Ishikawa (cell line): ENCODE measurements around the gene SMURF1.

Experiments
- CEBPB ChIP-seq: IDR thresholded peaks from 2 replicates; pipeline ENCODE4 v1.6.1; 2012
- CREB1 ChIP-seq: IDR thresholded peaks from 2 replicates; pipeline ENCODE4 v1.6.1; 2012; ENCODE audit warnings: low read depth
- EGR1 ChIP-seq: IDR thresholded peaks from 2 replicates; pipeline ENCODE4 v1.6.1; 2012
- EP300 ChIP-seq: IDR thresholded peaks from 2 replicates; pipeline ENCODE4 v1.6.1; 2012; ENCODE audit warnings: borderline replicate concordance
- FOXM1 ChIP-seq: IDR thresholded peaks from 2 replicates; pipeline ENCODE4 v1.6.1; 2012; ENCODE audit warnings: low read depth, borderline replicate concordance
- NFIC ChIP-seq: IDR thresholded peaks from 2 replicates; pipeline ENCODE4 v1.6.1; 2012
- RAD21 ChIP-seq: IDR thresholded peaks from 2 replicates; pipeline ENCODE4 v1.6.1; 2012; ENCODE audit warnings: low read depth
- TAF1 ChIP-seq: IDR thresholded peaks from 2 replicates; pipeline ENCODE4 v1.6.1; 2012; ENCODE audit warnings: low read depth, mild to moderate bottlenecking
- TCF12 ChIP-seq: IDR thresholded peaks from 2 replicates; pipeline ENCODE4 v1.6.1; 2012; ENCODE audit warnings: low read depth
- TEAD4 ChIP-seq: IDR thresholded peaks from 2 replicates; pipeline ENCODE4 v1.6.1; 2012
- YY1 ChIP-seq: IDR thresholded peaks from 2 replicates; pipeline ENCODE4 v1.6.1; 2012; ENCODE audit warnings: low read depth
- ZBTB7A ChIP-seq: IDR thresholded peaks from 2 replicates; pipeline ENCODE4 v1.6.1; 2012; ENCODE audit warnings: low read depth
- TF ChIP-seq, protein P1 (sequence below): IDR thresholded peaks from 2 replicates; pipeline ENCODE4 v1.6.1; 2012
- TF ChIP-seq, protein P2 (sequence below): IDR thresholded peaks from 2 replicates; pipeline ENCODE4 v1.6.1; 2012; ENCODE audit warnings: low read depth, mild to moderate bottlenecking
- TF ChIP-seq, protein P3 (sequence below): IDR thresholded peaks from 2 replicates; pipeline ENCODE4 v1.6.1; 2012

The SMURF1 gene

DNA sequence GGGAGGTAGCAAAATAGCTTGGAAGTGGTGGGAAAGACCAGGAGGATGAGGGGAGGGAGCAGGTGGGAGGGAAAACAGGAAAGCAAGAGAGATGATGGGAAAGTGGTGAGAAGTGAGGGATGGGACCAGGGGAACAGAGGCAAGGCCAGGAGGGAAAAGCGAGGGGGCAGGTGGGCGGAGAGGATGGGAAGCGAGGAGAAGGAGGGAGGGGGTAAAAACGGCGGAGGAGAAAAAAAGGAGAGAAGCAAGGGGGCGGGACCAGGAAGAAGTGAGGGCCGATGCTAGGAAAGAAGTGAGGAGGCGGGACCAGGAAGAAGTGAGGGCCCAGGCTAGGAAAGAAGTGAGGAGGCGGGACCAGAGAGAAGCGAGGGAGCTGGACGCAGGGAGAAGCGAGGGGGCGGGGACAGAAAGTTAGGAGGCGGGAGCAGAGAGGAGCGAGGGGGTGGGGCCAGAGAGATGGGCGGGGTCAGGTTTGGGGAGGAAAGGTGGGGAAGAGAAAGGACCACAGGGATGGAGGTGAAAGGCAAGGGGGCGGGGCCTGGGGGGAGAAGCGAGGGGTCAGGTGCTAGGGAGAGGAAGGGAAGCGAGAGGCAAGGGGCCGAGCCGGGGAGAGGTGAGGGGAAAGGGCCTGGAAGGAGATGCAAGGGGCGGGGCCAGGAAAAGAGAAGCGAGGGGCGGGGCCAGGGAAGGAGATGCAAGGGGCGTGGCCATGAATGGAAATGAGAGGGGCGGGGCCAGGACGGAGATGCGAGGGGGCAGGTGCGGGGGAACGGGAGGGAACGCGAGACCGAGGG lies 984 bp downstream of the SMURF1 start:
- peak; percentile 16; the same call in 1 of the 2 replicates for TF ChIP-seq EGR1
- no peak for TF ChIP-seq ZBTB7A
- no peak for TF ChIP-seq TEAD4

DNA sequence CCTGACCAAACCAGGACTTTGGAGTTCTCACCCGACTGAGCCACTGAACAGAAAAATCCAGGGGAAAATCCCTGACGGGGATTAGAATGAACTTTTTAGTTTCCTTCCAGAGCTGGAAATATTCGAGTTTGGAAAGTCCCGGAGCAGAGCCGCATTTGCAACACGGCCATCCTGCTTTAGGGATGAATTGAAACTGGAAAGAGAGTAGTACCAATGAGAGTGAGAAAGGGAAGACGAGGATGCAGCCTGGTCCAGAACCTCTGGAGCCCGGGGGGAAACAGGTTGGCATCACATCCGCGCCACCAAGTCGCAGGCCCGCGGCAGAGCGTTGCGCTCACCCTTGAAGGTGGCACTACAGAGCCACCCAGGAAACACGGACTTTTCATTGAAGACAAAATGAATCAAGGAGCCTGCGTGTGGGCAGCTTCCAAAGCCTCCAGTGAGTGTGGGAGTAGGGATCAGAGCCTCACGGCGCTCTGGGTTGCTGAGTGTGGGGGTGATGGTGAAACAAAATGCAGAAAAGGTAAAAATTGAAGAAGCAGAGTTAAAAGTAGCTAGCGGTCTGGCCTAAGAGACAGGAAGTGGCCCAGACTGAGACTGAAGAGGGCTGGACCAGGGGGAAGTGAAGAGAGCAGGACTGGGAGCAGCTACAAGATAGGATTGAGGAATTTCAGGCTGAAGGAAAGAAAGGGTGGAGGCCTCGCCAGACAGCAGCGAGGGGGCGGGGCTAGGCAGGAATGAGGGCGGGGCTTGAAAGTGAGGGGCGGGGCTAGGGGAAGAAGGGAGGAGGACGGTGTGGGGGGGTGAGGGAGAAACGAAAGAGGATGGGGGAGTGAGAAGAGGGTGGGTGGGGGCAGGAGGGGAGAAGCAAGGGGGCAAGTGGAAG lies 1.8 kb downstream of the SMURF1 start:
- TF ChIP-seq, protein P1, sequence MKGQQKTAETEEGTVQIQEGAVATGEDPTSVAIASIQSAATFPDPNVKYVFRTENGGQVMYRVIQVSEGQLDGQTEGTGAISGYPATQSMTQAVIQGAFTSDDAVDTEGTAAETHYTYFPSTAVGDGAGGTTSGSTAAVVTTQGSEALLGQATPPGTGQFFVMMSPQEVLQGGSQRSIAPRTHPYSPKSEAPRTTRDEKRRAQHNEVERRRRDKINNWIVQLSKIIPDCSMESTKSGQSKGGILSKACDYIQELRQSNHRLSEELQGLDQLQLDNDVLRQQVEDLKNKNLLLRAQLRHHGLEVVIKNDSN: no peak
- TF ChIP-seq CEBPB (no peak), EGR1 (no peak), NFIC (no peak), TCF12 (no peak), RAD21 (no peak), YY1 (no peak), ZBTB7A (no peak), CREB1 (no peak), TAF1 (no peak), EP300 (no peak), FOXM1 (no peak), TEAD4 (no peak)
- TF ChIP-seq, protein P2, sequence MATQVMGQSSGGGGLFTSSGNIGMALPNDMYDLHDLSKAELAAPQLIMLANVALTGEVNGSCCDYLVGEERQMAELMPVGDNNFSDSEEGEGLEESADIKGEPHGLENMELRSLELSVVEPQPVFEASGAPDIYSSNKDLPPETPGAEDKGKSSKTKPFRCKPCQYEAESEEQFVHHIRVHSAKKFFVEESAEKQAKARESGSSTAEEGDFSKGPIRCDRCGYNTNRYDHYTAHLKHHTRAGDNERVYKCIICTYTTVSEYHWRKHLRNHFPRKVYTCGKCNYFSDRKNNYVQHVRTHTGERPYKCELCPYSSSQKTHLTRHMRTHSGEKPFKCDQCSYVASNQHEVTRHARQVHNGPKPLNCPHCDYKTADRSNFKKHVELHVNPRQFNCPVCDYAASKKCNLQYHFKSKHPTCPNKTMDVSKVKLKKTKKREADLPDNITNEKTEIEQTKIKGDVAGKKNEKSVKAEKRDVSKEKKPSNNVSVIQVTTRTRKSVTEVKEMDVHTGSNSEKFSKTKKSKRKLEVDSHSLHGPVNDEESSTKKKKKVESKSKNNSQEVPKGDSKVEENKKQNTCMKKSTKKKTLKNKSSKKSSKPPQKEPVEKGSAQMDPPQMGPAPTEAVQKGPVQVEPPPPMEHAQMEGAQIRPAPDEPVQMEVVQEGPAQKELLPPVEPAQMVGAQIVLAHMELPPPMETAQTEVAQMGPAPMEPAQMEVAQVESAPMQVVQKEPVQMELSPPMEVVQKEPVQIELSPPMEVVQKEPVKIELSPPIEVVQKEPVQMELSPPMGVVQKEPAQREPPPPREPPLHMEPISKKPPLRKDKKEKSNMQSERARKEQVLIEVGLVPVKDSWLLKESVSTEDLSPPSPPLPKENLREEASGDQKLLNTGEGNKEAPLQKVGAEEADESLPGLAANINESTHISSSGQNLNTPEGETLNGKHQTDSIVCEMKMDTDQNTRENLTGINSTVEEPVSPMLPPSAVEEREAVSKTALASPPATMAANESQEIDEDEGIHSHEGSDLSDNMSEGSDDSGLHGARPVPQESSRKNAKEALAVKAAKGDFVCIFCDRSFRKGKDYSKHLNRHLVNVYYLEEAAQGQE: no peak
- TF ChIP-seq, protein P3, sequence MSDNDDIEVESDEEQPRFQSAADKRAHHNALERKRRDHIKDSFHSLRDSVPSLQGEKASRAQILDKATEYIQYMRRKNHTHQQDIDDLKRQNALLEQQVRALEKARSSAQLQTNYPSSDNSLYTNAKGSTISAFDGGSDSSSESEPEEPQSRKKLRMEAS: no peak

DNA sequence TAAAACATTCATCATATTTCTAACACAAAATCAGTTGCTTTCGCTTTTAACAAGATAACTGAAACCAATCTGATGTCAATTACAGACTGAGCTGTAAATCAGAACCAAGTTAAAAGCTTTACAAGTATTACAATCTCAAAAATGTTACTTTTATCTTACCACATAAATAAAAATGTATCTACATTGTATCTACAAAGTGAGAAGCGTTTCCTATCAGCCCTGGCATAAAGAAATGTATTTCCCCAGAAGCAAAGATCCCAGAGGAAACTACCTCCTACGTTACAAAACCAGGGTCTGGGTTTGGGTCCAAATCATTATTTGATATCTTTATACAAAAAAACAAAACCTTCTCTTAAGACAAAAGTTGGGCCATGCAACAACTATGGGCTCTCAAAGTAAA lies 2.6 kb downstream of the SMURF1 start:
- TF ChIP-seq, protein P2: no peak
- no peak for TF ChIP-seq FOXM1
- no peak for TF ChIP-seq TEAD4
- no peak for TF ChIP-seq ZBTB7A
- TF ChIP-seq CREB1: no peak
- TF ChIP-seq YY1: no peak
- no peak for TF ChIP-seq TAF1
- TF ChIP-seq, protein P1: no peak
- no peak for TF ChIP-seq NFIC
- TF ChIP-seq CEBPB: no peak
- TF ChIP-seq, protein P3: no peak
- TF ChIP-seq EGR1: no peak

DNA sequence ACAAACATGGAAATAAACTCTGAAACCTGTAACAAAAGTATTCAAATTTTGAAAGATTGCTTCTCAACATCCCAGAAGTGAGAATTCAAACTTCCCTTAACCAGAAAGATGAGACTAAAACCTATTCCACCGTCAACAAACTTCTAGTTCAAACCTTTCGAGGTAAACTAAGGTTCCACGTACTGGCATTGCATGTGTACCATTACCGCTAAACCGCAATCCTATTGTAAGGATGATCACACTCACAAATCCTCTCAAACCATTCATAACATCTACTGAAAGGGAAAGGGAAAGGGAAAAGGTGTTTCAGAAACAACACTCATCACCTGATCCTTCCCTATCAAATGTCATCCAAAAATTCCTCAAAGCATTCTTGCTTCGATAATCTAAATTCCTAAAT lies 3.1 kb downstream of the SMURF1 start:
- TF ChIP-seq YY1 (no peak), CREB1 (no peak), TEAD4 (no peak), EP300 (no peak)

DNA sequence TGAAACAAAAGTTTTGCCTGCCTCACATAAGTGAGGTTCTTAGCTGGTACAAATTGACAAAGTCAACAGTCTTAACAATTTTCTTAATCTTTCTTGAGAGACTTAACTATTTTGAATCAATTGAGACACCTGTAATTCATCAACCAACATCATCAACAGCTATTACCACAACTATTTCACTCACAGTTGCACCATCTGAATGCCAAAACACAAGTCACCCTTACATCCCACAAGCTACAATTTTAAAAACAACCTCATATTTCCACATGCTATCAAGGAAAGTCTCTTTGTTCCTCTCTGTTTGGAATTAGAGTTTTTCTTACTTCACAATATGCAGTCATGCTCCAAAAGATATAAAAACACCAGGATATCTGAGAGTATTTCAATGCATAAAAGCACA lies 4.9 kb downstream of the SMURF1 start:
- TF ChIP-seq RAD21: no peak
